ENCODE data around the gene GRIK3. TPM values are rescaled to one million over a fixed set of nuclear protein-coding genes. Genes with fewer than 3 reads are reported as not detected.

The GRIK3 gene
- total RNA-seq, 1 experiment from 2014 or later = not detected

GRCh38 chr1:37028981-37029617, 5.2 kb downstream of the GRIK3 start:
- Histone ChIP-seq H3K9me3 (ENCODE audit: low read length) (no peaks in the 10 kb centered on the region), H3K9me2 (replicated peaks; ENCODE audit: low read length) (no peaks in the 10 kb centered on the region), H3K79me2 (ENCODE audit: low read length) (no peaks in the 10 kb centered on the region), H3F3A (ENCODE audit: low read length, unreplicated experiment) (no peaks in the 10 kb centered on the region), H3K4me2 (ENCODE audit: low read length) (no peak overlapping the region), H3K36me3 (ENCODE audit: low read depth, low read length) (no peaks in the 10 kb centered on the region), H3K9ac (ENCODE audit: low read length) (no peak overlapping the region), H3K4me1 (ENCODE audit: insufficient read depth, low read length) (no peaks in the 10 kb centered on the region), H2AFZ (ENCODE audit: low read length) (no peak overlapping the region), H4K20me1 (ENCODE audit: low read length) (no peaks in the 10 kb centered on the region), H3K27ac (ENCODE audit: low read length) (no peak overlapping the region), H3K4me3 (ENCODE audit: low read length) (no peak overlapping the region), H3K27me3 (ENCODE audit: low read length) (peaks cover 44% of the 10 kb centered on the region)
- BruUV-seq (replicated peaks) = no TSS peak
- DNase-seq (no peak), ATAC-seq (no peak)
- intact Hi-C loops (cut with micrococcal nuclease) = no loop called here
- ChIA-PET POLR2A (ENCODE audit: unreplicated experiment) (no interaction called here), CTCF (no interaction called here)
- TF ChIP-seq EZH2phosphoT487 (IDR thresholded peaks at IDR 0.05; ENCODE audit: borderline replicate concordance, low read length) (no peak), CTCF (conservative IDR thresholded peaks at IDR 0.05; ENCODE audit: low read depth, low read length) (0 out of 2 replicates have a peak, but pooled peaks have one; percentile 20)

- no TSS peak for BruUV-seq (replicated peaks)
- intact Hi-C loops (cut with micrococcal nuclease) = no loop called here
- CTCF ChIA-PET = no interaction called here
Measured at GRCh38 chr1:37021502-37021901, 12.8 kb downstream of the GRIK3 start.

More at GRCh38 chr1:37021502-37021901, 12.8 kb downstream of the GRIK3 start:
- Histone ChIP-seq H4K20me1 (ENCODE audit: low read length) (no peaks in the 10 kb centered on the region), H3K79me2 (ENCODE audit: low read length) (no peaks in the 10 kb centered on the region), H3K4me2 (ENCODE audit: low read length) (no peak overlapping the region), H3K36me3 (ENCODE audit: low read depth, low read length) (no peaks in the 10 kb centered on the region), H3K9ac (ENCODE audit: low read length) (no peak overlapping the region), H3K4me1 (ENCODE audit: insufficient read depth, low read length) (no peaks in the 10 kb centered on the region), H3K27me3 (ENCODE audit: low read length) (no peaks in the 10 kb centered on the region), H3F3A (ENCODE audit: low read length, unreplicated experiment) (no peaks in the 10 kb centered on the region), H3K4me3 (ENCODE audit: low read length) (no peak overlapping the region), H3K9me3 (ENCODE audit: low read length) (no peaks in the 10 kb centered on the region), H2AFZ (ENCODE audit: low read length) (no peak overlapping the region), H3K27ac (ENCODE audit: low read length) (no peak overlapping the region), H3K9me2 (replicated peaks; ENCODE audit: low read length) (no peaks in the 10 kb centered on the region)
- no peak for ATAC-seq
- POLR2A ChIA-PET (ENCODE audit: unreplicated experiment) = no interaction called here
- DNase-seq = no peak
- TF ChIP-seq EZH2 (IDR thresholded peaks at IDR 0.05; ENCODE audit: low read length, unreplicated experiment) (no peak), CTCF (conservative IDR thresholded peaks at IDR 0.05; ENCODE audit: low read depth, low read length) (no peak), EZH2phosphoT487 (IDR thresholded peaks at IDR 0.05; ENCODE audit: borderline replicate concordance, low read length) (no peak)
